H1 (cell line): ENCODE results near the gene DPYD. TPM values are rescaled to one million over a fixed set of nuclear protein-coding genes. Genes with fewer than 3 reads are reported as not detected.

Source experiments
- CTCF ChIA-PET: fragments of 300-600 bp; sonication (Branson Sonifier 250); formaldehyde crosslinking; loops from one replicate; lab custom pipeline; 2021; ENCODE audit not compliant: partially characterized antibody; lab: Charles Lee
- POLR2A ChIA-PET: fragments of 300-600 bp; sonication (Branson Sonifier 250); formaldehyde crosslinking; loops from one replicate; lab custom pipeline; 2021; ENCODE audit warnings: inconsistent platforms; ENCODE audit not compliant: partially characterized antibody; lab: Charles Lee
- DNase-seq, 2 experiments: peaks; one replicate each; pipeline versions ENCODE4 v3.0.0 to v3.0.0-alpha.2; 2010 to 2022; ENCODE audit warnings: low spot score in 2 of 2, low read depth in 1 of 2, mixed read lengths in 1 of 2
- FAIRE-seq: peaks from 2 replicates; lab custom pipeline; 2011; peaks lifted over from hg19 to GRCh38; lab: Jason Lieb, UNC
- H2AFZ ChIP-seq: 2 replicates; pipeline ENCODE4 v1.8.1; 2012; ENCODE audit warnings: low read length, inconsistent platforms
- H2AK5ac ChIP-seq: 2 replicates; pipeline ENCODE4 v1.6.1; 2013; ENCODE audit warnings: low read depth, low read length
- H2BK120ac ChIP-seq: replicated peaks from 2 replicates; pipeline ENCODE3; 2013; ENCODE audit warnings: low read depth, low read length, inconsistent platforms
- H2BK12ac ChIP-seq: 2 replicates; pipeline ENCODE4 v1.6.1; 2013; ENCODE audit warnings: low read depth, low read length
- H2BK15ac ChIP-seq: 2 replicates; pipeline ENCODE4 v1.6.1; 2013; ENCODE audit warnings: low read length
- H2BK20ac ChIP-seq: 2 replicates; pipeline ENCODE4 v1.6.1; 2013; ENCODE audit warnings: low read length
- H2BK5ac ChIP-seq: 2 replicates; pipeline ENCODE4 v1.6.1; 2013; ENCODE audit warnings: low read depth, low read length
- H3K14ac ChIP-seq: 2 replicates; pipeline ENCODE4 v1.6.1; 2013; ENCODE audit warnings: inconsistent platforms; ENCODE audit not compliant: insufficient read length
- H3K18ac ChIP-seq: 2 replicates; pipeline ENCODE4 v1.6.1; 2013; ENCODE audit warnings: low read length; ENCODE audit errors: extremely low read depth
- H3K23ac ChIP-seq: 2 replicates; pipeline ENCODE4 v1.6.1; 2013; ENCODE audit warnings: inconsistent platforms; ENCODE audit not compliant: insufficient read length
- H3K23me2 ChIP-seq: 2 replicates; pipeline ENCODE4 v1.6.1; 2013; ENCODE audit warnings: low read depth, low read length
- H3K27ac ChIP-seq: 2 replicates; pipeline ENCODE4 v1.6.1; 2011; ENCODE audit warnings: low read depth, low read length, inconsistent platforms
- H3K27me3 ChIP-seq, 4 experiments: replicated peaks in 1 of 4; 1 replicate in 1 of 4; 2 replicates in 3 of 4; pipeline versions ENCODE4 v1.6.1 to v1.8.1; 2011 to 2013; ENCODE audit warnings: low read length in 3 of 4, mild to moderate bottlenecking in 3 of 4, inconsistent platforms in 2 of 4, mixed read lengths in 2 of 4, moderate library complexity in 1 of 4; ENCODE audit not compliant: control insufficient read depth in 3 of 4, insufficient read depth in 3 of 4; ENCODE audit errors: extremely low read depth in 1 of 4
- H3K36me3 ChIP-seq, 4 experiments: 2 replicates each; pipeline versions ENCODE4 v1.6.1 to v1.8.1; 2011 to 2013; ENCODE audit warnings: mild to moderate bottlenecking in 4 of 4, low read length in 3 of 4, moderate library complexity in 2 of 4, control low read depth in 1 of 4, inconsistent platforms in 1 of 4; ENCODE audit not compliant: insufficient read depth in 4 of 4, control insufficient read depth in 2 of 4
- H3K4ac ChIP-seq: replicated peaks from 2 replicates; pipeline ENCODE3; 2013; ENCODE audit warnings: low read length, low read depth, mixed read lengths, inconsistent platforms; ENCODE audit not compliant: insufficient read length
- H3K4me1 ChIP-seq, 4 experiments: replicated peaks in 1 of 4; 1 replicate in 1 of 4; 2 replicates in 3 of 4; pipeline versions ENCODE4 v1.6.1 to v1.8.1; 2011 to 2013; ENCODE audit warnings: low read length in 3 of 4, inconsistent platforms in 2 of 4, mixed read lengths in 1 of 4; ENCODE audit not compliant: insufficient read depth in 4 of 4, control insufficient read depth in 3 of 4
- H3K4me2 ChIP-seq, 2 experiments: 2 replicates each; pipeline versions ENCODE4 v1.6.1 to v1.8.1; 2011 to 2013; ENCODE audit warnings: low read depth in 2 of 2, low read length in 2 of 2, control low read depth in 1 of 2, inconsistent platforms in 1 of 2, mild to moderate bottlenecking in 1 of 2; ENCODE audit not compliant: insufficient read depth in 1 of 2
- H3K4me3 ChIP-seq, 4 experiments: fragments of 200-600, 300-600 bp in 1 of 4; sonication (generic), shearing (Covaris generic), sonication (Bioruptor Twin) in 1 of 4; 2 replicates each; pipeline versions ENCODE4 v1.5.1 to v1.8.1; 2011 to 2016; ENCODE audit warnings: low read length in 4 of 4, low read depth in 3 of 4, control low read depth in 2 of 4, inconsistent platforms in 2 of 4, mild to moderate bottlenecking in 2 of 4, mixed read lengths in 1 of 4, moderate library complexity in 1 of 4; ENCODE audit not compliant: insufficient read depth in 2 of 4; ENCODE audit errors: extremely low read depth in 1 of 4
- H3K56ac ChIP-seq: replicated peaks from 2 replicates; pipeline ENCODE3; 2013; ENCODE audit warnings: low read depth, mild to moderate bottlenecking, mixed read lengths, low read length, inconsistent platforms; ENCODE audit not compliant: insufficient read length
- H3K79me1 ChIP-seq: 2 replicates; pipeline ENCODE4 v1.6.1; 2013; ENCODE audit warnings: low read depth, low read length, control low read depth
- H3K79me2 ChIP-seq, 2 experiments: 2 replicates each; pipeline versions ENCODE4 v1.6.1 to v1.8.1; 2012 to 2013; ENCODE audit warnings: low read length in 2 of 2, mild to moderate bottlenecking in 2 of 2, inconsistent platforms in 1 of 2; ENCODE audit not compliant: insufficient read depth in 2 of 2, control insufficient read depth in 1 of 2
- H3K9ac ChIP-seq, 4 experiments: replicated peaks in 1 of 4; 1 replicate in 1 of 4; 2 replicates in 3 of 4; pipeline versions ENCODE4 v1.6.1 to v1.8.1; 2011 to 2013; ENCODE audit warnings: low read depth in 3 of 4, low read length in 3 of 4, control low read depth in 2 of 4, mild to moderate bottlenecking in 2 of 4, moderate library complexity in 2 of 4, inconsistent platforms in 1 of 4; ENCODE audit errors: extremely low read depth in 1 of 4
- H3K9me3 ChIP-seq, 2 experiments: 2 replicates each; pipeline versions ENCODE4 v1.6.1 to v1.8.1; 2012 to 2013; ENCODE audit warnings: mild to moderate bottlenecking in 2 of 2, moderate library complexity in 2 of 2, control low read depth in 1 of 2, inconsistent platforms in 1 of 2, low read depth in 1 of 2, low read length in 1 of 2, mixed read lengths in 1 of 2; ENCODE audit not compliant: insufficient read depth in 2 of 2
- H4K20me1 ChIP-seq, 2 experiments: replicated peaks in 1 of 2; 2 replicates each; pipeline versions ENCODE3 to v1.8.1; 2011 to 2013; ENCODE audit warnings: inconsistent platforms in 2 of 2, low read length in 2 of 2, mild to moderate bottlenecking in 1 of 2; ENCODE audit not compliant: insufficient read depth in 2 of 2, control insufficient read depth in 1 of 2
- H4K5ac ChIP-seq: 2 replicates; pipeline ENCODE4 v1.6.1; 2013; ENCODE audit warnings: low read length, low read depth, mixed read lengths, inconsistent platforms; ENCODE audit not compliant: insufficient read length
- H4K8ac ChIP-seq: 2 replicates; pipeline ENCODE4 v1.8.0; 2013; ENCODE audit warnings: mild to moderate bottlenecking, moderate library complexity, low read length, inconsistent platforms; ENCODE audit not compliant: insufficient read depth; ENCODE audit errors: extremely low read depth
- H4K91ac ChIP-seq: replicated peaks from 2 replicates; pipeline ENCODE3; 2013; ENCODE audit warnings: low read length, mixed read lengths, inconsistent platforms; ENCODE audit not compliant: insufficient read length
- BCL11A ChIP-seq, 2 experiments: IDR thresholded peaks; one replicate each; pipeline ENCODE4 v1.6.1; 2011; ENCODE audit warnings: low read depth in 2 of 2, low read length in 2 of 2, mild to moderate bottlenecking in 2 of 2
- CTBP2 ChIP-seq: IDR thresholded peaks from 2 replicates; pipeline ENCODE4 v1.7.0; 2011; ENCODE audit warnings: borderline replicate concordance, mild to moderate bottlenecking, moderate library complexity, mixed read lengths, low read length; ENCODE audit not compliant: insufficient read depth, insufficient read length
- EP300 ChIP-seq, 2 experiments: IDR thresholded peaks; 1 replicate in 1 of 2; 2 replicates in 1 of 2; pipeline ENCODE4 v1.6.1; 2011 to 2012; ENCODE audit warnings: low read depth in 2 of 2, low read length in 2 of 2, mild to moderate bottlenecking in 2 of 2, borderline replicate concordance in 1 of 2, inconsistent platforms in 1 of 2, moderate library complexity in 1 of 2
- JUND ChIP-seq: IDR thresholded peaks from 2 replicates; pipeline ENCODE4 v1.6.1; 2011; ENCODE audit warnings: mild to moderate bottlenecking, improper control_type of control experiment, low read length
- KDM1A ChIP-seq: fragments of 200-600, 300-600 bp; sonication (generic); IDR thresholded peaks from 2 replicates; pipeline ENCODE4 v1.7.1; 2016; ENCODE audit warnings: mild to moderate bottlenecking, low read length, borderline replicate concordance
- KDM4A ChIP-seq: IDR thresholded peaks from one replicate; pipeline ENCODE4 v1.7.1; 2012; ENCODE audit warnings: low read depth, mild to moderate bottlenecking, moderate library complexity, low read length, inconsistent platforms; ENCODE audit not compliant: severe bottlenecking
- KDM5A ChIP-seq: fragments of 200-600 bp; IDR thresholded peaks from 2 replicates; pipeline ENCODE4 v1.7.1; 2012; ENCODE audit warnings: mild to moderate bottlenecking, low read length, inconsistent platforms, mixed read lengths
- NANOG ChIP-seq: IDR thresholded peaks from 2 replicates; pipeline ENCODE4 v1.6.1; 2011; ENCODE audit warnings: low read length, low read depth, mild to moderate bottlenecking, inconsistent platforms; ENCODE audit not compliant: insufficient read depth, poor library complexity, severe bottlenecking
- POU5F1 ChIP-seq: IDR thresholded peaks from 2 replicates; pipeline ENCODE4 v1.6.1; 2011; ENCODE audit warnings: low read depth, mild to moderate bottlenecking, low read length, moderate library complexity
- SIN3A ChIP-seq, 2 experiments: IDR thresholded peaks in 1 of 2; conservative IDR thresholded peaks in 1 of 2; 2 replicates each; pipeline ENCODE4 v1.6.1; 2011 to 2012; ENCODE audit warnings: low read length in 2 of 2, improper control_type of control experiment in 1 of 2, low read depth in 1 of 2, mild to moderate bottlenecking in 1 of 2
- SUZ12 ChIP-seq: fragments of 200-600 bp; sonication (generic); IDR thresholded peaks from 2 replicates; pipeline ENCODE4 v1.6.1; 2012; ENCODE audit warnings: mild to moderate bottlenecking, inconsistent platforms, low read length, moderate library complexity, mixed read lengths
- TBP ChIP-seq: IDR thresholded peaks from 2 replicates; pipeline ENCODE4 v1.6.1; 2011; ENCODE audit warnings: low read depth, low read length, improper control_type of control experiment
- TEAD4 ChIP-seq: IDR thresholded peaks from 2 replicates; pipeline ENCODE4 v1.6.1; 2012; ENCODE audit warnings: low read depth, low read length, inconsistent platforms, mixed read lengths
- WGBS, 2 experiments: shearing (Covaris generic) in 1 of 2; methylation state at CpG; one replicate each; pipeline versions ENCODE4 v1.1.6 to v1.1.7; 2013 to 2015; ENCODE audit warnings: low lambda C conversion rate in 2 of 2, mixed read lengths in 2 of 2, inconsistent platforms in 1 of 2, low coverage in 1 of 2, missing lambda C conversion rate in 1 of 2; ENCODE audit not compliant: insufficient replicate concordance in 2 of 2, insufficient coverage in 1 of 2, insufficient read length in 1 of 2; ENCODE audit errors: extremely low coverage in 1 of 2, missing lambda C conversion rate in 1 of 2; 5-methylcytosine and 5-hydroxymethylcytosine counted together
- polyA plus RNA-seq, 7 experiments: library from polyadenylated mRNA; depleted of rRNA in 3 of 7; stranded (reverse) in 5 of 7; unstranded in 2 of 7; fragments of >200 nt in 5 of 7; fragments of 200-250 nt in 2 of 7; gene quantifications; 1 replicate in 5 of 7; 2 replicates in 1 of 7; 4 replicates in 1 of 7; pipeline versions ENCODE4 v1.2.1 to v1.2.3, GENCODE V29; 2011 to 2013; ENCODE audit warnings: missing spikeins in 2 of 7, mixed read lengths in 2 of 7
- total RNA-seq: library from RNA; stranded (reverse); fragmentation: NEBNext Ultra II Directional; extraction: Animal tissue kit (Norgen Biotek cat#: 25700); gene quantifications from 2 replicates; pipeline ENCODE4 v1.2.1, GENCODE V29; 2021

The DPYD gene
- total and polyA plus RNA-seq, 2 of the 8 experiments (the other 6 are each of a cell fraction or from before 2014, with no cell fraction given) = 0.29 to 0.73 TPM

DNA sequence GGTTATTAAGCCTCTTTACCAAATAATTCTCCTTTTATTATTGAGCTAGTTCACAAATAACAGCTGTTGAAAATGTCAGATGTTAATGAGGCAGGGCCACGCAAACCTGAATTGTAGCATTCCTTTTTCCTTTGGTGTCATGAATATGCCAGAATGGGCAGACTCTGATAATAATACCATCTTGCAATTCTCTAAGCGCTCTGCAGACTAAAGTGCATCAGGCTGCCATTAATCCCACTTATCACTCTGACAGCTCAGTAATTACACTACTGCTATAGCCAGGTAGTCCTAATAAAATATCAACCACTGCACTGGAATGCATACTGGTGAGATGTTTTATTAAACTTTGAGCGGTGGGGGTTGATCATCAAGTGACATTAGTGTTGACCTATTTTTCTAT is 177.7 kb downstream of the DPYD start:
- Histone ChIP-seq H3K27ac (no peak overlapping the region), H3K79me1 (no peaks in the 10 kb centered on the region), H2BK20ac (no peak overlapping the region), H3K79me2 (no peaks in the 10 kb centered on the region), H2BK120ac (no peak overlapping the region), H3K36me3 (no peaks in the 10 kb centered on the region), H4K5ac (no peak overlapping the region), H3K14ac (no peak overlapping the region), H4K8ac (no peak overlapping the region), H2BK12ac (no peak overlapping the region), H3K56ac (no peak overlapping the region), H2BK5ac (no peak overlapping the region), H3K27me3 (no peaks in the 10 kb centered on the region), H3K9ac (no peak overlapping the region), H3K4me2 (no peak overlapping the region; a peak in 1 of 4 replicates), H2AK5ac (no peak overlapping the region), H3K4ac (no peak overlapping the region), H3K23ac (no peak overlapping the region), H2BK15ac (no peak overlapping the region), H3K4me1 (peaks cover 0 to 5% (median 1%) of the 10 kb centered on the region in 4 experiments; a peak in 2 of 7 replicates), H3K4me3 (no peak overlapping the region), H4K20me1 (no peaks in the 10 kb centered on the region), H3K18ac (no peak overlapping the region), H2AFZ (no peak overlapping the region), H3K23me2 (no peaks in the 10 kb centered on the region), H4K91ac (no peak overlapping the region), H3K9me3 (no peaks in the 10 kb centered on the region)
- POLR2A ChIA-PET = no interaction called here
- FAIRE-seq (no peak), DNase-seq (no peak)
- CTCF ChIA-PET = interaction anchor here (0.7 kb wide), 1 partner anchor 1348 kb away, joined by 3 read pairs; no protein-coding TSS in a partner anchor
- WGBS, 2 experiments = 79% methylated on average over 3 of the region's 3 CpGs; no CpG with 5 or more reads in 1 of the 2 experiments
- TF ChIP-seq TBP (no peak), KDM1A (no peak), KDM4A (no peak), JUND (no peak), SIN3A (conservative IDR thresholded peaks at IDR 0.05 in 1 of 2, IDR thresholded peaks at IDR 0.05 in 1 of 2; ENCODE audit: low read depth in 1 of 2, low read length in 2 of 2) (no peak), TEAD4 (no peak), EP300 (IDR thresholded peaks at IDR 0.05; ENCODE audit: borderline replicate concordance in 1 of 2, low read depth in 2 of 2, low read length in 2 of 2) (no peak), NANOG (no peak), KDM5A (no peak), CTBP2 (no peak), POU5F1 (no peak), SUZ12 (no peak), BCL11A (IDR thresholded peaks at IDR 0.05; ENCODE audit: low read depth in 2 of 2, low read length in 2 of 2) (no peak)
